GM19324 (cell line): ENCODE results near the gene TNFAIP8L2.
"Not testable (repeated sequence)": the region's sequence is repeated elsewhere in the genome, so short reads cannot be mapped to it uniquely, and the experiment has no call there.

ENCODE experiments used
- ATAC-seq: cut with Tn5 transposase; IDR thresholded peaks from one replicate; pipeline ENCODE4 v1.9.1; 2021; ENCODE audit warnings: mild to moderate bottlenecking, moderate library complexity; ENCODE audit not compliant: unreplicated experiment, low FRiP score

Gene TNFAIP8L2

GRCh38 chr1:151187205-151187604, 30.8 kb downstream of the TNFAIP8L2 start:
- ATAC-seq, result no peak

- ATAC-seq, result not testable (repeated sequence)
Observed at GRCh38 chr1:151188667-151189066, 32.2 kb downstream of the TNFAIP8L2 start.

GRCh38 chr1:151189637-151190445, 33.4 kb downstream of the TNFAIP8L2 start, which contains the start of gene VPS72:
Gene VPS72, minus strand, starts transcription at chr1:151190197. Its CDS starts 76 bp downstream, at chr1:151190121.
- peak; percentile 78 for ATAC-seq

GRCh38 chr1:151192047-151192446, 35.6 kb downstream of the TNFAIP8L2 start:
- ATAC-seq, result no peak

GRCh38 chr1:151193304-151193703, 36.9 kb downstream of the TNFAIP8L2 start:
- no peak for ATAC-seq

- ATAC-seq, result no peak
Observed at GRCh38 chr1:151193856-151194255, 37.4 kb downstream of the TNFAIP8L2 start.

GRCh38 chr1:151194894-151195594, 38.6 kb downstream of the TNFAIP8L2 start:
- ATAC-seq, result not testable (repeated sequence)

GRCh38 chr1:151196292-151196800, 39.9 kb downstream of the TNFAIP8L2 start:
- ATAC-seq, result no peak

GRCh38 chr1:151197863-151198253, 41.4 kb downstream of the TNFAIP8L2 start:
- no peak for ATAC-seq

- peak; percentile 89 for ATAC-seq
Observed at GRCh38 chr1:151198254-151199127, 42.0 kb downstream of the TNFAIP8L2 start, which contains the start of gene PIP5K1A. Gene PIP5K1A, plus strand, starts transcription at chr1:151198552. Its CDS starts 445 bp downstream, at chr1:151198997.

- ATAC-seq, result no peak
Observed at GRCh38 chr1:151199873-151200581, 43.6 kb downstream of the TNFAIP8L2 start.

- not testable (repeated sequence) for ATAC-seq
Observed at GRCh38 chr1:151205381-151205965, 49.0 kb downstream of the TNFAIP8L2 start.
